ENCODE measurements around the gene TCERG1. TPM values are rescaled to one million over a fixed set of nuclear protein-coding genes. Genes with fewer than 3 reads are reported as not detected.

TCERG1 gene
- total RNA-seq, 1 experiment from 2014 or later: 112 TPM

- no peaks in the 10 kb centered on the region for H3K23me2 ChIP-seq (ENCODE audit: insufficient read length, low read depth, low read length, poor library complexity, severe bottlenecking)
- no peak overlapping the region for H2BK12ac ChIP-seq (ENCODE audit: insufficient read length, low read depth, low read length)
- no peaks in the 10 kb centered on the region for H3K4me1 Mint-ChIP-seq
- peaks cover 14 to 17% of the 10 kb centered on the region in 2 experiments for H3K9me3 Mint-ChIP-seq
- no peak overlapping the region for H3K4me3 Mint-ChIP-seq
- no peak overlapping the region for H2BK15ac ChIP-seq (ENCODE audit: low read depth, low read length)
- no peaks in the 10 kb centered on the region for H3K27me3 ChIP-seq (ENCODE audit: insufficient read depth, low read length)
- H2AK5ac ChIP-seq (ENCODE audit: insufficient read length, low read length): no peak overlapping the region
- H3K79me1 ChIP-seq (ENCODE audit: insufficient read depth, low read depth, low read length, poor library complexity, severe bottlenecking): no peaks in the 10 kb centered on the region
- no CpG with 5 or more reads among the region's 3 CpGs for WGBS (ENCODE audit: extremely low coverage, insufficient read length, low lambda C conversion rate)
- no peak overlapping the region for H3K14ac ChIP-seq (ENCODE audit: insufficient read depth, low read length)
- no peaks in the 10 kb centered on the region for H4K20me1 ChIP-seq (ENCODE audit: control insufficient read depth, insufficient read depth, insufficient read length)
- DNase-seq: no peak
- no peak overlapping the region for H3K4ac ChIP-seq (ENCODE audit: low read depth, low read length)
- H4K5ac ChIP-seq (ENCODE audit: insufficient read length, low read depth, low read length): no peak overlapping the region
- H3K9ac ChIP-seq (ENCODE audit: extremely low read depth, insufficient read length, low read length): no peak overlapping the region
- H3K9me3 ChIP-seq (ENCODE audit: control insufficient read depth, low read depth, low read length): no peaks in the 10 kb centered on the region
- H3K36me3 Mint-ChIP-seq (ENCODE audit: insufficient read depth in 1 of 3, low read depth in 3 of 3): peaks cover 4 to 14% (median 8%) of the 10 kb centered on the region in 3 experiments; a peak in 6 of 7 replicates
- H3K79me2 ChIP-seq (ENCODE audit: insufficient read depth, low read length): no peaks in the 10 kb centered on the region
- no peak overlapping the region for H2BK120ac ChIP-seq (ENCODE audit: low read depth, low read length, poor library complexity, severe bottlenecking)
- H3K27ac ChIP-seq (ENCODE audit: insufficient read length, low read depth, low read length): no peak overlapping the region
- H2BK20ac ChIP-seq (ENCODE audit: low read depth, low read length, poor library complexity, severe bottlenecking): no peak overlapping the region
- no peaks in the 10 kb centered on the region for H3K27me3 Mint-ChIP-seq (ENCODE audit: low read depth)
- H3K27ac Mint-ChIP-seq: no peak overlapping the region
- no peak for TF ChIP-seq CTCF (conservative IDR thresholded peaks at IDR 0.05)
- H3K4me1 ChIP-seq (ENCODE audit: insufficient read depth, low read length): no peaks in the 10 kb centered on the region
- H4K91ac ChIP-seq (ENCODE audit: insufficient read length, low read depth, low read length): no peak overlapping the region
- no peak overlapping the region for H4K8ac ChIP-seq (replicated peaks; ENCODE audit: insufficient read length, low read depth, low read length)
- H2AFZ ChIP-seq (ENCODE audit: low read length): no peak overlapping the region
- H3K18ac ChIP-seq (ENCODE audit: insufficient read length, low read depth, low read length): no peak overlapping the region
- H3K23ac ChIP-seq (ENCODE audit: insufficient read length, low read depth, low read length): no peak overlapping the region
- H3K56ac ChIP-seq (ENCODE audit: insufficient read length, low read depth, low read length): no peak overlapping the region
- no peak overlapping the region for H2BK5ac ChIP-seq (ENCODE audit: insufficient read length, low read length)
- no peak overlapping the region for H3T11ph ChIP-seq (ENCODE audit: low read length)
- no peak overlapping the region for H3K4me2 ChIP-seq (ENCODE audit: insufficient read depth, insufficient read length, low read length)
These were observed 106.3 kb downstream of the TCERG1 start for GRCh38 chr5:146553446-146553845.
